ENCODE data around the gene FHAD1.

FHAD1 gene

DNA sequence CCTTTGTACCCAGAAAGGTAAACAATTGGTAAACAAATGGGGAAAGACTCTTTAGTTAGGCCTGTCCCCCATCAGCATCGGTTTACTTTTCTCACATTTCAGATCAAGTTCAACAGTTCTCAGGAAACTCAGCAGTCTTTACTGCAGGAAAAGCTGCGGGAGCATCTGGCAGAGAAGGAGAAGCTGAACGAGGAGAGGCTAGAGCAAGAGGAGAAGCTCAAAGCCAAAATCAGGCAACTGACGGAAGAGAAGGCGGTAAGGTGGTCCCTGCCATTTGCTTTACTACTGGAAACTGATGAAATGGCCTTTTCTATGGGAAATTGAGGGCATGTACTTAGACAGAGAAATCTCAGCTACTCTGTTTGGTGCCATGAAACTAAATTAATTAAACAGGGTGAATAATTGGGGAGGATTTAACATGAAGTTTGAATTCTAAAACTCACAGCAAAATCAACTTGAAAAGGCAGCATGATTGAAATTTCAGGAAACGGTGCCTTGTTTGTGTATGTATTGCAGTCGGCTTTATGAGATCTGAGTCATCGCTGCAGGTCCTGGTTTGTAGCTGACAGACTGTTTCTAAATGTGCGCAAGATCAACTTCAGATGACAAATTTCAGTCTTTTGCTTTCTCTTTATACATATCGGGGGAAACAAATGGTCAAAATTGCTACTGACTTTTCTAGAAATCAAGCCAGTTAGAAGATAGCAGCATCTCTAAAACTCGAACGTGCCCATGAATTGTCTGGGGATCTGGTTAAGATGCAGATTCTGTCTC is 94.8 kb downstream of the FHAD1 start:
- H3K79me2 ChIP-seq (ENCODE audit: low read length) = no peaks in the 10 kb centered on the region
- no peak overlapping the region for H3K9ac ChIP-seq (ENCODE audit: low read length)
- 0 out of 2 replicates have a peak, but pooled peaks cover 3% of the 10 kb centered on the region for H3K27me3 ChIP-seq (replicated peaks; ENCODE audit: insufficient read depth, low read length)
- H3K27ac ChIP-seq (ENCODE audit: low read length) = no peak overlapping the region
- TF ChIP-seq EZH2phosphoT487 (IDR thresholded peaks at IDR 0.05; ENCODE audit: low read length) = no peak
- TF ChIP-seq CTCF (IDR thresholded peaks at IDR 0.05; ENCODE audit: low read length) = no peak
- no peak for TF ChIP-seq EZH2 (optimal IDR thresholded peaks at IDR 0.05; ENCODE audit: low read depth, low read length)
- H3K9me2 ChIP-seq (replicated peaks; ENCODE audit: insufficient read depth, low read length) = no peaks in the 10 kb centered on the region
- H3K4me3 ChIP-seq (ENCODE audit: low read length) = no peak overlapping the region
- H3K4me2 ChIP-seq (ENCODE audit: low read depth, low read length) = no peak overlapping the region
- H2AFZ ChIP-seq (ENCODE audit: low read length) = no peak overlapping the region
- no peaks in the 10 kb centered on the region for H3K36me3 ChIP-seq (replicated peaks; ENCODE audit: insufficient read depth, low read length)
- H3K9me3 ChIP-seq (replicated peaks; ENCODE audit: insufficient read depth, low read length) = no peaks in the 10 kb centered on the region
- no peaks in the 10 kb centered on the region for H3F3A ChIP-seq (ENCODE audit: insufficient read depth, low read length)
- no peak for DNase-seq
- no peaks in the 10 kb centered on the region for H3K4me1 ChIP-seq (ENCODE audit: low read length)
- H4K20me1 ChIP-seq (ENCODE audit: insufficient read depth, low read length) = no peaks in the 10 kb centered on the region

- no peaks in the 10 kb centered on the region for H3K36me3 ChIP-seq (replicated peaks; ENCODE audit: insufficient read depth, low read length)
- no peaks in the 10 kb centered on the region for H4K20me1 ChIP-seq (ENCODE audit: insufficient read depth, low read length)
- H3K27ac ChIP-seq (ENCODE audit: low read length) = no peak overlapping the region
- H3K4me1 ChIP-seq (ENCODE audit: low read length) = no peaks in the 10 kb centered on the region
- 0 out of 2 replicates have a peak, but pooled peaks cover 3% of the 10 kb centered on the region for H3K27me3 ChIP-seq (replicated peaks; ENCODE audit: insufficient read depth, low read length)
- TF ChIP-seq EZH2phosphoT487 (IDR thresholded peaks at IDR 0.05; ENCODE audit: low read length) (no peak), CTCF (IDR thresholded peaks at IDR 0.05; ENCODE audit: low read length) (no peak), EZH2 (optimal IDR thresholded peaks at IDR 0.05; ENCODE audit: low read depth, low read length) (no peak)
- DNase-seq = no peak
- no peaks in the 10 kb centered on the region for H3K9me3 ChIP-seq (replicated peaks; ENCODE audit: insufficient read depth, low read length)
- no peak overlapping the region for H3K4me3 ChIP-seq (ENCODE audit: low read length)
- H3K9me2 ChIP-seq (replicated peaks; ENCODE audit: insufficient read depth, low read length) = no peaks in the 10 kb centered on the region
- no peak overlapping the region for H3K9ac ChIP-seq (ENCODE audit: low read length)
- H3K4me2 ChIP-seq (ENCODE audit: low read depth, low read length) = no peak overlapping the region
- no peaks in the 10 kb centered on the region for H3K79me2 ChIP-seq (ENCODE audit: low read length)
- no peak overlapping the region for H2AFZ ChIP-seq (ENCODE audit: low read length)
- H3F3A ChIP-seq (ENCODE audit: insufficient read depth, low read length) = no peaks in the 10 kb centered on the region
Observed at GRCh38 chr1:15342408-15342967, 95.5 kb downstream of the FHAD1 start.

DNA sequence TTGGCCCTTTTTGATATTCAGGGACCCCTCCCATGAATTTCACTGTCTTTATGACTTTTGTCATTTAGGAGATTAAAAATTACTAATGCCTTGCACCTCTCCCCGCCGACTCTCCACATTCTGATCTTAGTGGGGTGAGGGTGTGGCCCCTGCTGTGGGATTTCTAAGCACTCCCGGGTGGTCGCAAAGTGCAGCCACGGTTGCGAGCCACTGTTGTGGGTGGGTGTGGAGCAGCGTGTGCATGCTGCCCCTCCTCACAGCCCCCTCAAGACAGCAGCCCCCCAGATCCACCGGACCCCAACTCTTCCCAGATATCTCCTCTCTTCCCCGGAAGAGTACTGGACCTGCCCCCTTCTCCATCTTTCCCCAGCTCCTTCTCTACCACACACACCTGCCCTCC is 96.1 kb downstream of the FHAD1 start:
- Histone ChIP-seq H3K9me3 (replicated peaks; ENCODE audit: insufficient read depth, low read length) (no peaks in the 10 kb centered on the region), H3K9me2 (replicated peaks; ENCODE audit: insufficient read depth, low read length) (no peaks in the 10 kb centered on the region), H3F3A (ENCODE audit: insufficient read depth, low read length) (no peaks in the 10 kb centered on the region), H3K36me3 (replicated peaks; ENCODE audit: insufficient read depth, low read length) (no peaks in the 10 kb centered on the region), H4K20me1 (ENCODE audit: insufficient read depth, low read length) (no peaks in the 10 kb centered on the region), H3K9ac (ENCODE audit: low read length) (no peak overlapping the region), H3K27ac (ENCODE audit: low read length) (no peak overlapping the region), H3K79me2 (ENCODE audit: low read length) (no peaks in the 10 kb centered on the region), H3K27me3 (replicated peaks; ENCODE audit: insufficient read depth, low read length) (0 out of 2 replicates have a peak, but pooled peaks cover 3% of the 10 kb centered on the region), H3K4me3 (ENCODE audit: low read length) (no peak overlapping the region), H3K4me1 (ENCODE audit: low read length) (no peaks in the 10 kb centered on the region), H2AFZ (ENCODE audit: low read length) (no peak overlapping the region), H3K4me2 (ENCODE audit: low read depth, low read length) (no peak overlapping the region)
- no peak for DNase-seq
- TF ChIP-seq CTCF (IDR thresholded peaks at IDR 0.05; ENCODE audit: low read length) = no peak
- no peak for TF ChIP-seq EZH2phosphoT487 (IDR thresholded peaks at IDR 0.05; ENCODE audit: low read length)
- TF ChIP-seq EZH2 (optimal IDR thresholded peaks at IDR 0.05; ENCODE audit: low read depth, low read length) = no peak

Data from MM.1S (cell line).